Nephron progenitor cell (in vitro differentiated cells): ENCODE measurements around the gene SLC39A1.
"Not testable (repeated sequence)": the region's sequence is repeated elsewhere in the genome, so short reads cannot be mapped to it uniquely, and the experiment has no call there.

Experiments
- DNase-seq: peaks from one replicate; pipeline ENCODE4 v3.0.0; 2021
- H3K27ac Mint-ChIP-seq: 2 replicates; pipeline ENCODE4 v1.8.0; 2021; ENCODE audit warnings: mild to moderate bottlenecking, moderate library complexity, mixed read lengths
- H3K27me3 Mint-ChIP-seq: 2 replicates; pipeline ENCODE4 v1.8.0; 2021; ENCODE audit warnings: mild to moderate bottlenecking, low read depth, mixed read lengths; ENCODE audit not compliant: poor library complexity
- H3K36me3 Mint-ChIP-seq: 2 replicates; pipeline ENCODE4 v1.8.0; 2021; ENCODE audit warnings: low read depth, mixed read lengths
- H3K4me1 Mint-ChIP-seq: 2 replicates; pipeline ENCODE4 v1.8.0; 2021; ENCODE audit warnings: mixed read lengths
- H3K4me3 Mint-ChIP-seq: 2 replicates; pipeline ENCODE4 v1.8.0; 2021; ENCODE audit warnings: mild to moderate bottlenecking, moderate library complexity, mixed read lengths
- H3K9me3 Mint-ChIP-seq: 2 replicates; pipeline ENCODE4 v1.8.0; 2021; ENCODE audit warnings: mild to moderate bottlenecking, moderate library complexity, mixed read lengths
- TF ChIP-seq, protein P1 (sequence below): fragments of 200-600 bp; sonication (generic); IDR thresholded peaks from 2 replicates; pipeline ENCODE4 v1.5.0; 2021; ENCODE audit warnings: antibody characterized with exemption

SLC39A1 gene, protein sequence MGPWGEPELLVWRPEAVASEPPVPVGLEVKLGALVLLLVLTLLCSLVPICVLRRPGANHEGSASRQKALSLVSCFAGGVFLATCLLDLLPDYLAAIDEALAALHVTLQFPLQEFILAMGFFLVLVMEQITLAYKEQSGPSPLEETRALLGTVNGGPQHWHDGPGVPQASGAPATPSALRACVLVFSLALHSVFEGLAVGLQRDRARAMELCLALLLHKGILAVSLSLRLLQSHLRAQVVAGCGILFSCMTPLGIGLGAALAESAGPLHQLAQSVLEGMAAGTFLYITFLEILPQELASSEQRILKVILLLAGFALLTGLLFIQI

DNA sequence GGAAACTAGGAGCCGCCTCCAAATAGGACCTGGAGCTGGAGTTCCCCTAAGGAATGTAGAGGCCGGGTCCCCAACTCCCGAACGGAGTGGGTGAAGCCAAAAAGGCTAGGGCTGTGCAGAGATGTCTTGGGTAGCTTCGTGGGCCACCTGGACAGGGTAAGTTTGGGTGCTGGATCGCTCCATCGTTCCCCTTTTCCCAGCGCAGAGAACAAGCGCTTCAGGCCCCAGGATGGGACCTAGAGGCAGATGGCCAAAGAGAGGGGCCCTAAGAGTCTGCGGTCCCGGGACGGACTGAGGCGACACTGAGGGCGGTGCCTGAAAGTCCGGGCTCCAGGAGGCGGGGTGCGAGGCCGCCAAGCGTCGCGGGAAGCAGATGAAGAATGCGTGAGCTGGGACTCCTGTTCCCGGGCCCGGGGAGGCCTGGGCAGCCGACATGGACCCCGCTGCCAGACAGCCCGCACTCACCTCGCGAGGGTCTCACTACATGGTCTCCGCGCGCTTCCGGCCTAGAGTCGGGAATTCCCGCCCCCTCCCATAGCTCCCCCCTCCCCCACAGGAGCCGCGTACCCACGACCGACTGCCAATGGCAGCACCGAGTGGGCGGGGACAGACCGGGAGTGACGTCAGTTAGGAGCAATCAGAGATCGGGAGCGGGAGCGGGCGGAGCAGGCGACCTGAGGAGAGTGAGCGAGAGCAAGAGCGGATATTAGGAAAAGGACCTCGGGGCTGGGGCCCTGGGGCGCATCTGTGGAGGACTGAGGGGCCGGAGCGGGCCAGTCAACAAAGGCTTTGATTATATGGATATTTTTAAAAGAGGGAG, at the start of gene SLC39A1:
TSS of gene SLC39A1 (minus strand) at position 508 of the 820 bp plus-strand sequence. CDS start 822 bp downstream, outside the sequence.
- Mint-ChIP-seq H3K27me3 (no peaks in the 10 kb centered on the region), H3K27ac (peak within 1 kb of the TSS; percentile 98), H3K4me1 (peaks cover 84% of the 10 kb centered on the region), H3K9me3 (no peaks in the 10 kb centered on the region), H3K36me3 (peaks cover 24% of the 10 kb centered on the region), H3K4me3 (peak within 1 kb of the TSS; percentile 89)
- TF ChIP-seq, protein P1, sequence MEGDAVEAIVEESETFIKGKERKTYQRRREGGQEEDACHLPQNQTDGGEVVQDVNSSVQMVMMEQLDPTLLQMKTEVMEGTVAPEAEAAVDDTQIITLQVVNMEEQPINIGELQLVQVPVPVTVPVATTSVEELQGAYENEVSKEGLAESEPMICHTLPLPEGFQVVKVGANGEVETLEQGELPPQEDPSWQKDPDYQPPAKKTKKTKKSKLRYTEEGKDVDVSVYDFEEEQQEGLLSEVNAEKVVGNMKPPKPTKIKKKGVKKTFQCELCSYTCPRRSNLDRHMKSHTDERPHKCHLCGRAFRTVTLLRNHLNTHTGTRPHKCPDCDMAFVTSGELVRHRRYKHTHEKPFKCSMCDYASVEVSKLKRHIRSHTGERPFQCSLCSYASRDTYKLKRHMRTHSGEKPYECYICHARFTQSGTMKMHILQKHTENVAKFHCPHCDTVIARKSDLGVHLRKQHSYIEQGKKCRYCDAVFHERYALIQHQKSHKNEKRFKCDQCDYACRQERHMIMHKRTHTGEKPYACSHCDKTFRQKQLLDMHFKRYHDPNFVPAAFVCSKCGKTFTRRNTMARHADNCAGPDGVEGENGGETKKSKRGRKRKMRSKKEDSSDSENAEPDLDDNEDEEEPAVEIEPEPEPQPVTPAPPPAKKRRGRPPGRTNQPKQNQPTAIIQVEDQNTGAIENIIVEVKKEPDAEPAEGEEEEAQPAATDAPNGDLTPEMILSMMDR, result no peak
- DNase-seq, result peak; percentile 99

DNA sequence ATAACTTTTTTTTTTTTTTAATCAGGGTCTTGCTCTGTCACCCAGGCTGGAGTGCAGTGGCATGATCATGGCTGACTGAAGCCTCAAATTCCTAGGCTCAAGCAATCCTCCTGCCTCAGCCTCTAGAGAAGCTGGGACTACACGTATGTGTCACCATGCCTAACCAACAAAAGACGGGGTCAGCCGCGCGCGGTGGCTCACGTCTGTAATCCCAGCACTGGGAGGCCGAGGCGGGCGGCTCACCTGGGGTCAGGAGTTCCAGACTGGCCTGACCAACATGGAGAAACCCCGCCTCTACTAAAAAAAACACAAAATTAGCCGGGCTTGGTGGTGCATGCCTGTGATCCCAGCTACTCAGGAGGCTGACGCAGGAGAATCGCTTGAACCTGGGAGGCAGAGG, 49.2 kb upstream of the SLC39A1 start:
- not testable (repeated sequence) for H3K9me3 Mint-ChIP-seq, H3K4me3 Mint-ChIP-seq, H3K4me1 Mint-ChIP-seq, H3K27me3 Mint-ChIP-seq, H3K27ac Mint-ChIP-seq, H3K36me3 Mint-ChIP-seq, DNase-seq

GRCh38 chr1:154012129-154012528, 48.8 kb upstream of the SLC39A1 start:
- H3K4me1 Mint-ChIP-seq, result no peaks in the 10 kb centered on the region
- peaks cover 3% of the 10 kb centered on the region for H3K27me3 Mint-ChIP-seq
- no peaks in the 10 kb centered on the region for H3K36me3 Mint-ChIP-seq
- TF ChIP-seq, protein P1, result no peak
- H3K27ac Mint-ChIP-seq, result no peak overlapping the region
- no peak for DNase-seq
- H3K4me3 Mint-ChIP-seq, result no peak overlapping the region
- H3K9me3 Mint-ChIP-seq, result no peaks in the 10 kb centered on the region

- H3K27ac Mint-ChIP-seq, result no peak overlapping the region
- H3K4me3 Mint-ChIP-seq, result no peak overlapping the region
- TF ChIP-seq, protein P1, result no peak
- DNase-seq, result no peak
- H3K9me3 Mint-ChIP-seq, result no peaks in the 10 kb centered on the region
- H3K4me1 Mint-ChIP-seq, result no peaks in the 10 kb centered on the region
- no peaks in the 10 kb centered on the region for H3K27me3 Mint-ChIP-seq
- no peaks in the 10 kb centered on the region for H3K36me3 Mint-ChIP-seq
Measured at GRCh38 chr1:154006136-154006535, 42.8 kb upstream of the SLC39A1 start.

GRCh38 chr1:154000420-154000819, 37.1 kb upstream of the SLC39A1 start:
- Mint-ChIP-seq H3K4me3 (no peak overlapping the region), H3K9me3 (no peaks in the 10 kb centered on the region), H3K36me3 (peaks cover 8% of the 10 kb centered on the region), H3K4me1 (no peaks in the 10 kb centered on the region), H3K27me3 (no peaks in the 10 kb centered on the region), H3K27ac (no peak overlapping the region)
- DNase-seq, result no peak
- TF ChIP-seq, protein P1, result no peak

DNA sequence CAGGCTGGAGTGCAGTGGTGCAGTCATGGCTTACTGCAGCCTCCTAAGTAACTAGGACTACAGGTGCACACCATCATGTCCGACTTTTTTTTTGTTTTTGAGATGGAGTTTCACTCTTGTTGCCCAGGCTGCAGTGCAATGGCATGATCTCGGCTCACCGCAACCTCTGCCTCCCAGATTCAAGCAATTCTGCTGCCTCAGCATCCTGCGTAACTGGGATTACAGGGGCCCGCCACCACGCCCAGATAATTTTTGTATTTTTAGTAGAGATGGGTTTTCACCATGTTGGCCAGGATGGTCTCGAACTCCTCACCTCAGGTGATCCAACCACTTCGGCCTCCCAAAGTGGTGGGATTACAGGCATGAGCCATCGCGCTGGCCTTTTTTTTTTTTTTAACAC, 33.5 kb upstream of the SLC39A1 start:
- H3K4me1 Mint-ChIP-seq, H3K27ac Mint-ChIP-seq, DNase-seq, H3K4me3 Mint-ChIP-seq, H3K9me3 Mint-ChIP-seq, H3K27me3 Mint-ChIP-seq: not testable (repeated sequence)
- peaks cover 40% of the 10 kb centered on the region for H3K36me3 Mint-ChIP-seq
